H9 (cell line): Measurements from ENCODE around the gene LGALS9B. TPM values are rescaled to one million over a fixed set of nuclear protein-coding genes. Genes with fewer than 3 reads are reported as not detected.
"Not testable (repeated sequence)": the region's sequence is repeated elsewhere in the genome, so short reads cannot be mapped to it uniquely, and the experiment has no call there.

Source experiments
- DNase-seq: peaks from one replicate; pipeline ENCODE4 v3.0.0-alpha.2; 2017
- H2AFZ ChIP-seq: one replicate; pipeline ENCODE4 v1.6.1; 2013; ENCODE audit warnings: mild to moderate bottlenecking, low read length, control low read depth, moderate library complexity
- H2AK5ac ChIP-seq: 2 replicates; pipeline ENCODE4 v1.6.1; 2013; ENCODE audit warnings: low read length, control low read depth, mixed read lengths; ENCODE audit not compliant: insufficient read length
- H2BK120ac ChIP-seq: one replicate; pipeline ENCODE4 v1.6.1; 2013; ENCODE audit warnings: low read depth, mild to moderate bottlenecking, low read length, control low read depth, inconsistent platforms; ENCODE audit not compliant: poor library complexity, severe bottlenecking
- H2BK12ac ChIP-seq: 2 replicates; pipeline ENCODE4 v1.6.1; 2013; ENCODE audit warnings: low read length, control low read depth, mixed read lengths, low read depth; ENCODE audit not compliant: insufficient read length
- H2BK15ac ChIP-seq: 2 replicates; pipeline ENCODE4 v1.6.1; 2013; ENCODE audit warnings: low read depth, low read length, control low read depth
- H2BK20ac ChIP-seq: one replicate; pipeline ENCODE4 v1.6.1; 2013; ENCODE audit warnings: low read depth, mild to moderate bottlenecking, low read length, control low read depth, inconsistent platforms; ENCODE audit not compliant: poor library complexity, severe bottlenecking
- H2BK5ac ChIP-seq: 2 replicates; pipeline ENCODE4 v1.6.1; 2013; ENCODE audit warnings: low read length, control low read depth, mixed read lengths; ENCODE audit not compliant: insufficient read length
- H3K14ac ChIP-seq: 2 replicates; pipeline ENCODE4 v1.6.1; 2013; ENCODE audit warnings: low read length, control low read depth; ENCODE audit not compliant: insufficient read depth
- H3K18ac ChIP-seq: 2 replicates; pipeline ENCODE4 v1.6.1; 2013; ENCODE audit warnings: low read depth, mild to moderate bottlenecking, mixed read lengths, low read length, control low read depth; ENCODE audit not compliant: insufficient read length
- H3K23ac ChIP-seq: 2 replicates; pipeline ENCODE4 v1.6.1; 2013; ENCODE audit warnings: low read length, control low read depth, mixed read lengths, low read depth; ENCODE audit not compliant: insufficient read length
- H3K23me2 ChIP-seq: 2 replicates; pipeline ENCODE4 v1.6.1; 2013; ENCODE audit warnings: low read depth, mild to moderate bottlenecking, mixed read lengths, low read length, control low read depth; ENCODE audit not compliant: insufficient read length, poor library complexity, severe bottlenecking
- H3K27ac ChIP-seq: 2 replicates; pipeline ENCODE4 v1.5.1; 2013; ENCODE audit warnings: low read length, control low read depth, mixed read lengths, low read depth; ENCODE audit not compliant: insufficient read length
- H3K27me3 ChIP-seq: 2 replicates; pipeline ENCODE4 v1.6.1; 2013; ENCODE audit warnings: low read length, control low read depth, inconsistent platforms; ENCODE audit not compliant: insufficient read depth
- H3K4ac ChIP-seq: 2 replicates; pipeline ENCODE4 v1.6.1; 2013; ENCODE audit warnings: low read depth, mild to moderate bottlenecking, control low read depth, inconsistent platforms, low read length, moderate library complexity
- H3K4me1 ChIP-seq: 2 replicates; pipeline ENCODE4 v1.6.1; 2013; ENCODE audit warnings: low read length, control low read depth, inconsistent platforms; ENCODE audit not compliant: insufficient read depth
- H3K4me2 ChIP-seq: 2 replicates; pipeline ENCODE4 v1.6.1; 2013; ENCODE audit warnings: low read length, control low read depth, mixed read lengths; ENCODE audit not compliant: insufficient read length, insufficient read depth
- H3K56ac ChIP-seq: 2 replicates; pipeline ENCODE4 v1.6.1; 2013; ENCODE audit warnings: low read depth, mild to moderate bottlenecking, mixed read lengths, low read length, control low read depth; ENCODE audit not compliant: insufficient read length
- H3K79me1 ChIP-seq: 2 replicates; pipeline ENCODE4 v1.6.1; 2013; ENCODE audit warnings: low read depth, mild to moderate bottlenecking, moderate library complexity, low read length, control low read depth, inconsistent platforms; ENCODE audit not compliant: insufficient read depth, poor library complexity, severe bottlenecking
- H3K79me2 ChIP-seq: 2 replicates; pipeline ENCODE4 v1.6.1; 2013; ENCODE audit warnings: low read length, control low read depth, inconsistent platforms; ENCODE audit not compliant: insufficient read depth
- H3K9ac ChIP-seq: 2 replicates; pipeline ENCODE4 v1.6.1; 2013; ENCODE audit warnings: low read length, control low read depth, mixed read lengths; ENCODE audit not compliant: insufficient read length; ENCODE audit errors: extremely low read depth
- H3K9me3 ChIP-seq: one replicate; pipeline ENCODE4 v1.6.1; 2013; ENCODE audit warnings: low read depth, low read length, inconsistent platforms; ENCODE audit not compliant: control insufficient read depth
- H3T11ph ChIP-seq: one replicate; pipeline ENCODE4 v1.6.1; 2013; ENCODE audit warnings: mild to moderate bottlenecking, low read length, control low read depth, inconsistent platforms
- H4K20me1 ChIP-seq: one replicate; pipeline ENCODE4 v1.6.1; 2013; ENCODE audit not compliant: control insufficient read depth, insufficient read length, insufficient read depth
- H4K5ac ChIP-seq: 2 replicates; pipeline ENCODE4 v1.6.1; 2013; ENCODE audit warnings: low read depth, mild to moderate bottlenecking, mixed read lengths, low read length, control low read depth; ENCODE audit not compliant: insufficient read length
- H4K8ac ChIP-seq: replicated peaks from 2 replicates; pipeline ENCODE4 v1.6.1; 2013; ENCODE audit warnings: low read length, control low read depth, mixed read lengths, low read depth; ENCODE audit not compliant: insufficient read length
- H4K91ac ChIP-seq: 2 replicates; pipeline ENCODE4 v1.6.1; 2013; ENCODE audit warnings: low read depth, mild to moderate bottlenecking, moderate library complexity, mixed read lengths, low read length, control low read depth; ENCODE audit not compliant: insufficient read length
- H3K27ac Mint-ChIP-seq, 3 experiments: 2 replicates in 2 of 3; 3 replicates in 1 of 3; pipeline ENCODE4 v1.8.0; 2020 to 2021; ENCODE audit warnings: mixed read lengths in 3 of 3, mild to moderate bottlenecking in 1 of 3, moderate library complexity in 1 of 3
- H3K27me3 Mint-ChIP-seq: 2 replicates; pipeline ENCODE4 v1.8.0; 2021; ENCODE audit warnings: low read depth, mild to moderate bottlenecking, moderate library complexity, mixed read lengths
- H3K36me3 Mint-ChIP-seq, 3 experiments: 2 replicates in 2 of 3; 3 replicates in 1 of 3; pipeline ENCODE4 v1.8.0; 2020 to 2021; ENCODE audit warnings: low read depth in 3 of 3, mixed read lengths in 3 of 3; ENCODE audit not compliant: insufficient read depth in 1 of 3
- H3K4me1 Mint-ChIP-seq, 2 experiments: 2 replicates each; pipeline ENCODE4 v1.8.0; 2020; ENCODE audit warnings: mixed read lengths in 2 of 2
- H3K4me3 Mint-ChIP-seq, 2 experiments: 2 replicates in 1 of 2; 3 replicates in 1 of 2; pipeline ENCODE4 v1.8.0; 2020 to 2021; ENCODE audit warnings: mild to moderate bottlenecking in 2 of 2, mixed read lengths in 2 of 2, moderate library complexity in 1 of 2
- H3K9me3 Mint-ChIP-seq, 2 experiments: 2 replicates in 1 of 2; 3 replicates in 1 of 2; pipeline ENCODE4 v1.8.0; 2020; ENCODE audit warnings: mild to moderate bottlenecking in 2 of 2, mixed read lengths in 2 of 2, moderate library complexity in 1 of 2
- WGBS: extraction: QIAGEN DNeasy Blood & Tissue Kit; methylation state at CpG from one replicate; pipeline ENCODE4 v1.1.7; 2013; ENCODE audit warnings: missing lambda C conversion rate, low lambda C conversion rate, mixed read lengths; ENCODE audit not compliant: insufficient read length; ENCODE audit errors: extremely low coverage; 5-methylcytosine and 5-hydroxymethylcytosine counted together
- total RNA-seq: library from RNA; stranded (reverse); gene quantifications from 2 replicates; pipeline ENCODE4 v1.2.1, GENCODE V29; 2021

LGALS9B gene
- total RNA-seq, 1 experiment from 2014 or later, result not detected

DNA sequence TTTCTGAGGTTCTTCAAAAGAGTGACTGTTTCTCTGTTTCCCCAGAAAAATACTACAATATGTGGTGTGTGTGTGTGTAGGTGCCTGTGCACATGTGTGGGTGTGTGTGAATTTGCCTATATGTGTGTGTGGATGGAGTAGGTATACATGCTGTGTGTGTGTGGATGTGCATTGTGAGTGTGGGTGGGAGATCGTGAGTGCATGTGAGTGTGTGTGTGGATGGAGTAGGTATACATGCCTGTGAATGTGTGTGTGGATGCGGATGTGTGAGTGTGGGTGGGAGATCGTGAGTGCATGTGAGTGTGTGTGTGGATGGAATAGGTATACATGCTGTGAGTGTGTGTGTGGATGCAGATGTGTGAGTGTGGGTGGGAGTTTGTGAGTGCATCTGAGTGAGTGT is 32.2 kb downstream of the LGALS9B start:
- not testable (repeated sequence) for H3K36me3 Mint-ChIP-seq, H2AK5ac ChIP-seq, H4K91ac ChIP-seq, H3K27ac ChIP-seq, H3K4ac ChIP-seq, H3K18ac ChIP-seq, H2BK12ac ChIP-seq, H4K5ac ChIP-seq, H3K79me2 ChIP-seq, DNase-seq, H2BK120ac ChIP-seq, H3K79me1 ChIP-seq, H2BK15ac ChIP-seq, H3K9me3 Mint-ChIP-seq, H3K27me3 Mint-ChIP-seq, H2BK5ac ChIP-seq, H2BK20ac ChIP-seq, H3T11ph ChIP-seq, H4K20me1 ChIP-seq, H3K4me3 Mint-ChIP-seq, H3K9me3 ChIP-seq, H3K4me1 ChIP-seq, H3K4me2 ChIP-seq, H3K14ac ChIP-seq, H3K27ac Mint-ChIP-seq, H4K8ac ChIP-seq, H3K23me2 ChIP-seq, H3K9ac ChIP-seq, H3K27me3 ChIP-seq, H3K23ac ChIP-seq, H3K4me1 Mint-ChIP-seq, H2AFZ ChIP-seq, H3K56ac ChIP-seq
- WGBS, result no CpG with 5 or more reads among the region's 3 CpGs

DNA sequence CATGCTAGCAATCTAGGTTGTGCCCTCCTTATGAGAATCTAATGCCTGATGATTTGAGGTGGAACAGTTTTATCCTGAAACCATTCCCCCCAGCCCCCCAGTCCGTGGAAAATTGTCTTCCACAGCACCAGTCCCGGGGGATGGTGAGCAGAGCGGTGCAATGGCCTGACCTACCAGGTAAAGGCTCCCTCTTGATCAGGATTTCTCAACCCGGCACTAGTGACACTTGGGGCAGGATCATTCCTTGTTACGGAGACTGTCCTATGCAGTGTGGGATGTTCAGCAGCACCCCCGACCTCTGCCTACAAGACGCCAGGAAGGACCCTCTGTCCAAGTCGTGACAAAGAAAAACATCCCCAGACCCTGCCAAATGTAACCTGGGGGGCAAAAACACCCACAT is 34.0 kb downstream of the LGALS9B start:
- H4K91ac ChIP-seq, H4K8ac ChIP-seq, H3K79me2 ChIP-seq, H2BK120ac ChIP-seq, H3K27me3 Mint-ChIP-seq, H3K9me3 Mint-ChIP-seq, H4K20me1 ChIP-seq, H4K5ac ChIP-seq, H3K4me3 Mint-ChIP-seq, H3K4ac ChIP-seq, H3K23me2 ChIP-seq, H2BK5ac ChIP-seq, H3K9me3 ChIP-seq, H3K27ac Mint-ChIP-seq, H3K23ac ChIP-seq, H2AFZ ChIP-seq, H3K36me3 Mint-ChIP-seq, H3K27ac ChIP-seq, H3T11ph ChIP-seq, H2BK20ac ChIP-seq, H2AK5ac ChIP-seq, H2BK12ac ChIP-seq, H3K4me1 ChIP-seq, H3K4me1 Mint-ChIP-seq, H3K27me3 ChIP-seq, H3K9ac ChIP-seq, H2BK15ac ChIP-seq, H3K14ac ChIP-seq, H3K4me2 ChIP-seq, H3K79me1 ChIP-seq, H3K56ac ChIP-seq, H3K18ac ChIP-seq: not testable (repeated sequence)
- no CpG with 5 or more reads among the region's 8 CpGs for WGBS
- DNase-seq, result peak; percentile 20
